SK-N-SH treated with all-trans-retinoic acid at 6 μM for 48 hours (cell line): ENCODE measurements around the gene PSMD3.

Source experiments
- ATAC-seq: fragments of 200-7000 bp; cut with Tn5 transposase; 3 replicates; pipeline ENCODE4 v1.9.1; 2020; ENCODE audit warnings: mild to moderate bottlenecking, moderate library complexity
- ARNTL ChIP-seq: fragments of 450-650 bp; formaldehyde crosslinking; IDR thresholded peaks from 2 replicates; pipeline ENCODE4 v1.5.0; 2020; ENCODE audit warnings: low read depth, mild to moderate bottlenecking, moderate library complexity, borderline replicate concordance
- BACH2 ChIP-seq: fragments of 250-450 bp; sonication (Bioruptor Pico); IDR thresholded peaks from 2 replicates; pipeline ENCODE4 v1.9.0; 2021; ENCODE audit warnings: mild to moderate bottlenecking, borderline replicate concordance
- CSDC2 ChIP-seq: fragments of 250-450 bp; sonication (Bioruptor Pico); IDR thresholded peaks from 2 replicates; pipeline ENCODE4 v1.5.0; 2020; ENCODE audit warnings: mild to moderate bottlenecking, moderate library complexity
- POU6F1 ChIP-seq: fragments of 250-450 bp; sonication (Bioruptor Pico); IDR thresholded peaks from 2 replicates; pipeline ENCODE4 v1.8.0; 2021; ENCODE audit warnings: low read depth, mild to moderate bottlenecking, moderate library complexity, borderline replicate concordance
- PPARA ChIP-seq: fragments of 250-450 bp; sonication (Bioruptor Pico); IDR thresholded peaks from 2 replicates; pipeline ENCODE4 v1.5.0; 2020; ENCODE audit warnings: mild to moderate bottlenecking, borderline replicate concordance
- RARB ChIP-seq: fragments of 250-450 bp; sonication (Bioruptor Pico); IDR thresholded peaks from 2 replicates; pipeline ENCODE4 v1.8.0; 2021; ENCODE audit warnings: mild to moderate bottlenecking, moderate library complexity
- SNAI2 ChIP-seq: fragments of 250-450 bp; sonication (Bioruptor Pico); IDR thresholded peaks from 2 replicates; pipeline ENCODE4 v1.5.0; 2020; ENCODE audit warnings: mild to moderate bottlenecking, moderate library complexity
- TCF4 ChIP-seq: fragments of 250-450 bp; sonication (Bioruptor Pico); IDR thresholded peaks from 2 replicates; pipeline ENCODE4 v1.8.0; 2021; ENCODE audit warnings: mild to moderate bottlenecking, moderate library complexity, borderline replicate concordance
- TOX ChIP-seq: fragments of 250-450 bp; sonication (Bioruptor Pico); IDR thresholded peaks from 2 replicates; pipeline ENCODE4 v1.8.0; 2021; ENCODE audit warnings: mild to moderate bottlenecking, moderate library complexity, borderline replicate concordance
- TSHZ2 ChIP-seq: fragments of 250-450 bp; sonication (Bioruptor Pico); IDR thresholded peaks from 2 replicates; pipeline ENCODE4 v1.5.0; 2020; ENCODE audit warnings: mild to moderate bottlenecking, moderate library complexity
- ZFP3 ChIP-seq: fragments of 250-450 bp; sonication (Bioruptor Pico); IDR thresholded peaks from 2 replicates; pipeline ENCODE4 v1.5.0; 2020; ENCODE audit warnings: mild to moderate bottlenecking, moderate library complexity
- ZNF565 ChIP-seq: fragments of 450-650 bp; formaldehyde crosslinking; conservative IDR thresholded peaks from 2 replicates; pipeline ENCODE4 v1.5.0; 2020; ENCODE audit warnings: low read depth, mild to moderate bottlenecking, moderate library complexity
- ZNF70 ChIP-seq: fragments of 450-650 bp; formaldehyde crosslinking; IDR thresholded peaks from 2 replicates; pipeline ENCODE4 v1.5.0; 2020; ENCODE audit warnings: mild to moderate bottlenecking, moderate library complexity
- ZNF8 ChIP-seq: fragments of 450-650 bp; formaldehyde crosslinking; IDR thresholded peaks from 2 replicates; pipeline ENCODE4 v1.5.0; 2020; ENCODE audit warnings: mild to moderate bottlenecking, moderate library complexity
- TF ChIP-seq, protein P1 (sequence below): fragments of 250-450 bp; sonication (Bioruptor Pico); IDR thresholded peaks from 2 replicates; pipeline ENCODE4 v1.5.1; 2021; ENCODE audit warnings: mild to moderate bottlenecking, moderate library complexity
- TF ChIP-seq, protein P2 (sequence below): fragments of 250-450 bp; sonication (Bioruptor Pico); IDR thresholded peaks from 2 replicates; pipeline ENCODE4 v1.8.0; 2020; ENCODE audit warnings: mild to moderate bottlenecking, moderate library complexity, borderline replicate concordance
- TF ChIP-seq, protein P3 (sequence below): fragments of 250-450 bp; sonication (Bioruptor Pico); IDR thresholded peaks from 2 replicates; pipeline ENCODE4 v1.5.1; 2020; ENCODE audit warnings: low read depth, mild to moderate bottlenecking, moderate library complexity

PSMD3 gene

DNA sequence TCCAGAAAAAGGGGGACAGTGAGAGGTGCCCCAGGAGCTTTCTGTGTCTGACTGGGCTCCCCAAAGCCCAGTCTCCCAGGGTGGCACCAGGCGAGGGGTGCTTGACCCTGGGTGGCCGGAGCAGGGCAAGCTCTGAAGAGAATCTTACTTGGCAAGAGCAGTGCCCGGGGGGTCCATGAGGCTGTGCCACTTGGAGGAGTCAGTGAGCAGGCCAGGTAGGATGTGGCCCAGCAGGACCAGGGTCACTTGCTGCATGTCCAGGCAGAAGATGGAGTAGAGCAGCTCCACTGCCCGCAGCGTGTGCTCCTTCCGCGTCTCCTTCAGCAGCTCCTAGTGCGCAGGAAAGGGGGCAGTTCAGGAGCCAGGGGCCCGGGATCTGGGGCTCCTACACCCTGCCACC lies 41.9 kb downstream of the PSMD3 start:
- no peak for ATAC-seq
- no peak for TF ChIP-seq TCF4 (CRISPR knock-in tag)
- TF ChIP-seq BACH2 (CRISPR knock-in tag) = no peak
- no peak for TF ChIP-seq ZNF70
- TF ChIP-seq TOX (CRISPR knock-in tag) = no peak
- TF ChIP-seq SNAI2 (CRISPR knock-in tag) = no peak
- no peak for TF ChIP-seq CSDC2 (CRISPR knock-in tag)
- TF ChIP-seq TSHZ2 (CRISPR knock-in tag) = no peak
- no peak for TF ChIP-seq ZNF8 (CRISPR knock-in tag)
- TF ChIP-seq, protein P1, sequence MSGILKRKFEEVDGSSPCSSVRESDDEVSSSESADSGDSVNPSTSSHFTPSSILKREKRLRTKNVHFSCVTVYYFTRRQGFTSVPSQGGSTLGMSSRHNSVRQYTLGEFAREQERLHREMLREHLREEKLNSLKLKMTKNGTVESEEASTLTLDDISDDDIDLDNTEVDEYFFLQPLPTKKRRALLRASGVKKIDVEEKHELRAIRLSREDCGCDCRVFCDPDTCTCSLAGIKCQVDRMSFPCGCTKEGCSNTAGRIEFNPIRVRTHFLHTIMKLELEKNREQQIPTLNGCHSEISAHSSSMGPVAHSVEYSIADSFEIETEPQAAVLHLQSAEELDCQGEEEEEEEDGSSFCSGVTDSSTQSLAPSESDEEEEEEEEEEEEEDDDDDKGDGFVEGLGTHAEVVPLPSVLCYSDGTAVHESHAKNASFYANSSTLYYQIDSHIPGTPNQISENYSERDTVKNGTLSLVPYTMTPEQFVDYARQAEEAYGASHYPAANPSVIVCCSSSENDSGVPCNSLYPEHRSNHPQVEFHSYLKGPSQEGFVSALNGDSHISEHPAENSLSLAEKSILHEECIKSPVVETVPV (CRISPR knock-in tag) = no peak
- TF ChIP-seq ARNTL (CRISPR knock-in tag) = no peak
- TF ChIP-seq, protein P2, sequence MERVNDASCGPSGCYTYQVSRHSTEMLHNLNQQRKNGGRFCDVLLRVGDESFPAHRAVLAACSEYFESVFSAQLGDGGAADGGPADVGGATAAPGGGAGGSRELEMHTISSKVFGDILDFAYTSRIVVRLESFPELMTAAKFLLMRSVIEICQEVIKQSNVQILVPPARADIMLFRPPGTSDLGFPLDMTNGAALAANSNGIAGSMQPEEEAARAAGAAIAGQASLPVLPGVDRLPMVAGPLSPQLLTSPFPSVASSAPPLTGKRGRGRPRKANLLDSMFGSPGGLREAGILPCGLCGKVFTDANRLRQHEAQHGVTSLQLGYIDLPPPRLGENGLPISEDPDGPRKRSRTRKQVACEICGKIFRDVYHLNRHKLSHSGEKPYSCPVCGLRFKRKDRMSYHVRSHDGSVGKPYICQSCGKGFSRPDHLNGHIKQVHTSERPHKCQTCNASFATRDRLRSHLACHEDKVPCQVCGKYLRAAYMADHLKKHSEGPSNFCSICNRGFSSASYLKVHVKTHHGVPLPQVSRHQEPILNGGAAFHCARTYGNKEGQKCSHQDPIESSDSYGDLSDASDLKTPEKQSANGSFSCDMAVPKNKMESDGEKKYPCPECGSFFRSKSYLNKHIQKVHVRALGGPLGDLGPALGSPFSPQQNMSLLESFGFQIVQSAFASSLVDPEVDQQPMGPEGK = no peak
- no peak for TF ChIP-seq PPARA (CRISPR knock-in tag)
- TF ChIP-seq, all 23 proteins: peak for 0

- TF ChIP-seq POU6F1 (CRISPR knock-in tag) (no peak), SNAI2 (CRISPR knock-in tag) (no peak), ARNTL (CRISPR knock-in tag) (no peak), ZNF70 (no peak), ZNF8 (CRISPR knock-in tag) (no peak)
- TF ChIP-seq, protein P3, sequence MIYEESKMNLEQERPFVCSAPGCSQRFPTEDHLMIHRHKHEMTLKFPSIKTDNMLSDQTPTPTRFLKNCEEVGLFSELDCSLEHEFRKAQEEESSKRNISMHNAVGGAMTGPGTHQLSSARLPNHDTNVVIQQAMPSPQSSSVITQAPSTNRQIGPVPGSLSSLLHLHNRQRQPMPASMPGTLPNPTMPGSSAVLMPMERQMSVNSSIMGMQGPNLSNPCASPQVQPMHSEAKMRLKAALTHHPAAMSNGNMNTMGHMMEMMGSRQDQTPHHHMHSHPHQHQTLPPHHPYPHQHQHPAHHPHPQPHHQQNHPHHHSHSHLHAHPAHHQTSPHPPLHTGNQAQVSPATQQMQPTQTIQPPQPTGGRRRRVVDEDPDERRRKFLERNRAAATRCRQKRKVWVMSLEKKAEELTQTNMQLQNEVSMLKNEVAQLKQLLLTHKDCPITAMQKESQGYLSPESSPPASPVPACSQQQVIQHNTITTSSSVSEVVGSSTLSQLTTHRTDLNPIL = no peak
- ATAC-seq = no peak
Measured at GRCh38 chr17:40022961-40023541, 42.4 kb downstream of the PSMD3 start.

GRCh38 chr17:40023590-40024292 lies 43.1 kb downstream of the PSMD3 start:
- ATAC-seq = no peak
- no peak for TF ChIP-seq POU6F1 (CRISPR knock-in tag)
- no peak for TF ChIP-seq TCF4 (CRISPR knock-in tag)
- no peak for TF ChIP-seq ARNTL (CRISPR knock-in tag)
- no peak for TF ChIP-seq ZNF565 (CRISPR knock-in tag)
- TF ChIP-seq RARB (CRISPR knock-in tag) = no peak
- no peak for TF ChIP-seq ZFP3 (CRISPR knock-in tag)
- no peak for TF ChIP-seq TSHZ2 (CRISPR knock-in tag)
- no peak for TF ChIP-seq TOX (CRISPR knock-in tag)
- TF ChIP-seq, protein P1 (CRISPR knock-in tag) = no peak
